ENCODE measurements around the gene PGBD4.

DNA sequence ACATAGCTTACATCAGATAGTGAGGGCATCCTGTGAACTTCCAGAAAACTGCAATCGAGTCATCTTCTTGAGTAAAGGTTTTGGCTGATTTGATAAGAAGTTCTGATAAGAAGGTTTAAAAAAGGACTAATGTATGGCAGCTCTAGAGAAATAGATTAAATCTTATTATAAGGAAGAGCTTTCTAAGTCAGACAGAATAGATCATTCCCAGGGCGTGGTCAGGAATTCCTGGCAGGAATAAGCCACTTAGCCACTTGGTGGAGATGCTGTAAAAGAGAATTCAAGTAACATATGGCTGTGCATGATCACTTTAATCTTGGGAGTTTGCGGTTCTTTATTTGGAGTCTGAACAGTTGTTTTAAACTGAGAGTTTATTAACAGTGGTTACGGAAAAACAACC lies 17.4 kb downstream of the PGBD4 start:
- no peak for TF ChIP-seq POLR2A (IDR thresholded peaks at IDR 0.05; ENCODE audit: extremely low read depth, insufficient read length)
- TF ChIP-seq, protein P1, sequence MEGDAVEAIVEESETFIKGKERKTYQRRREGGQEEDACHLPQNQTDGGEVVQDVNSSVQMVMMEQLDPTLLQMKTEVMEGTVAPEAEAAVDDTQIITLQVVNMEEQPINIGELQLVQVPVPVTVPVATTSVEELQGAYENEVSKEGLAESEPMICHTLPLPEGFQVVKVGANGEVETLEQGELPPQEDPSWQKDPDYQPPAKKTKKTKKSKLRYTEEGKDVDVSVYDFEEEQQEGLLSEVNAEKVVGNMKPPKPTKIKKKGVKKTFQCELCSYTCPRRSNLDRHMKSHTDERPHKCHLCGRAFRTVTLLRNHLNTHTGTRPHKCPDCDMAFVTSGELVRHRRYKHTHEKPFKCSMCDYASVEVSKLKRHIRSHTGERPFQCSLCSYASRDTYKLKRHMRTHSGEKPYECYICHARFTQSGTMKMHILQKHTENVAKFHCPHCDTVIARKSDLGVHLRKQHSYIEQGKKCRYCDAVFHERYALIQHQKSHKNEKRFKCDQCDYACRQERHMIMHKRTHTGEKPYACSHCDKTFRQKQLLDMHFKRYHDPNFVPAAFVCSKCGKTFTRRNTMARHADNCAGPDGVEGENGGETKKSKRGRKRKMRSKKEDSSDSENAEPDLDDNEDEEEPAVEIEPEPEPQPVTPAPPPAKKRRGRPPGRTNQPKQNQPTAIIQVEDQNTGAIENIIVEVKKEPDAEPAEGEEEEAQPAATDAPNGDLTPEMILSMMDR (IDR thresholded peaks at IDR 0.05; ENCODE audit: low read depth, low read length), result no peak

All from NB4 (cell line).